ENCODE data around the gene S1PR2. TPM values are rescaled to one million over a fixed set of nuclear protein-coding genes. Genes with fewer than 3 reads are reported as not detected.
A peak's percentile ranks its signal among the peaks of the same experiment; 100 is the strongest.
"Not testable (repeated sequence)": the region's sequence is repeated elsewhere in the genome, so short reads cannot be mapped to it uniquely, and the experiment has no call there.

The S1PR2 gene
- total RNA-seq, 4 donors from 2014 or later, result 3.9 to 9.9 (median 8.6) TPM

DNA sequence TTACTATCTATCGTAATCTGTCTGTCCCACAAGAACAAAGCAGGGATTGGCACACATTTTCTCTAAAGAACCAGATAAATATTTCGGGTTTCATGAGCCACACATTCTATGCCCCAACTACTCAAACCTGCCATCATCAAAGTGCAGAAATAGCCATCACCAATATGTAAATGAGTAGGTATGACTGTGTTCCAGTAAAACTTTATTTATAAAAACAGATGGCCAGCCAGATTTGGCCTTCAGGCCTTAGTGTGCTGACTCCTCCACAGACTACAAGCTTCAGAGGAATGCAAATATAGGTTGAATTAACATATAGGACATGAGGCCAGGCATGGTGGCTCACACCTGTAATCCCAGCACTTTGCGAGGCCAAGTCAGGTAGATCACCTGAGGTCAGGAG lies 27.4 kb downstream of the S1PR2 start:
- Histone ChIP-seq H3K9me3 (peaks cover 3% of the 10 kb centered on the region), H3K27me3 (no peaks in the 10 kb centered on the region), H3K4me1 (no peaks in the 10 kb centered on the region), H3K36me3 (no peaks in the 10 kb centered on the region), H3K4me3 (no peak overlapping the region), H3K27ac (no peak overlapping the region)
- 94% methylated on average over 3 of the region's 3 CpGs for WGBS
- no peak for DNase-seq (ENCODE audit: low spot score in 2 of 2)
- TF ChIP-seq EP300 (IDR thresholded peaks at IDR 0.05), result no peak

DNA sequence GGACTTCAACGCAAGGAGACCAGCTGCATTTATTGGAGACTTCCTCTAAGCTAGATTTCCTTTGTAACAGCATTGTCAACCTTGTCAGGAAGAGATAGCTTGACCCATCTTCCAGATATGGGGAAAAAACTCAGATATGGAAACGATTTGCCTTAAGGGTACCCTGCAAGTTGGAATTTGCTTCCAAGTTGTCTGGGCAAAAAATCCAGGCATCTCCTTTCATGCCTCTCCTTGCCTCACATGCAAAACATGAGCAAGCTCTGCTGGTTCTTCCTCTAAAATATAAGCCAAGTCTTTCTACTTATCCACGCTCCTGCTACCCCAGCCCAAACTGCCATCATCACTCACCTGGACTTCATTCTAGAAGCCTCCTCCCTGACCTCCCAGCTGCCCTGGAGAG lies 30.0 kb downstream of the S1PR2 start:
- TF ChIP-seq, protein P1, sequence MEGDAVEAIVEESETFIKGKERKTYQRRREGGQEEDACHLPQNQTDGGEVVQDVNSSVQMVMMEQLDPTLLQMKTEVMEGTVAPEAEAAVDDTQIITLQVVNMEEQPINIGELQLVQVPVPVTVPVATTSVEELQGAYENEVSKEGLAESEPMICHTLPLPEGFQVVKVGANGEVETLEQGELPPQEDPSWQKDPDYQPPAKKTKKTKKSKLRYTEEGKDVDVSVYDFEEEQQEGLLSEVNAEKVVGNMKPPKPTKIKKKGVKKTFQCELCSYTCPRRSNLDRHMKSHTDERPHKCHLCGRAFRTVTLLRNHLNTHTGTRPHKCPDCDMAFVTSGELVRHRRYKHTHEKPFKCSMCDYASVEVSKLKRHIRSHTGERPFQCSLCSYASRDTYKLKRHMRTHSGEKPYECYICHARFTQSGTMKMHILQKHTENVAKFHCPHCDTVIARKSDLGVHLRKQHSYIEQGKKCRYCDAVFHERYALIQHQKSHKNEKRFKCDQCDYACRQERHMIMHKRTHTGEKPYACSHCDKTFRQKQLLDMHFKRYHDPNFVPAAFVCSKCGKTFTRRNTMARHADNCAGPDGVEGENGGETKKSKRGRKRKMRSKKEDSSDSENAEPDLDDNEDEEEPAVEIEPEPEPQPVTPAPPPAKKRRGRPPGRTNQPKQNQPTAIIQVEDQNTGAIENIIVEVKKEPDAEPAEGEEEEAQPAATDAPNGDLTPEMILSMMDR (IDR thresholded peaks at IDR 0.05), result no peak
- TF ChIP-seq EP300 (IDR thresholded peaks at IDR 0.05) (no peak), POLR2A (IDR thresholded peaks at IDR 0.05) (no peak), POLR2AphosphoS5 (IDR thresholded peaks at IDR 0.05) (no peak)
- no peak for DNase-seq (ENCODE audit: low spot score in 2 of 2)
- H3K4me3 ChIP-seq, result no peak overlapping the region
- H3K4me1 ChIP-seq, result no peaks in the 10 kb centered on the region
- H3K27ac ChIP-seq, result no peak overlapping the region
- no peaks in the 10 kb centered on the region for H3K9me3 ChIP-seq
- H3K27me3 ChIP-seq, result no peaks in the 10 kb centered on the region
- 51% methylated on average over 3 of the region's 3 CpGs for WGBS
- no peaks in the 10 kb centered on the region for H3K36me3 ChIP-seq

DNA sequence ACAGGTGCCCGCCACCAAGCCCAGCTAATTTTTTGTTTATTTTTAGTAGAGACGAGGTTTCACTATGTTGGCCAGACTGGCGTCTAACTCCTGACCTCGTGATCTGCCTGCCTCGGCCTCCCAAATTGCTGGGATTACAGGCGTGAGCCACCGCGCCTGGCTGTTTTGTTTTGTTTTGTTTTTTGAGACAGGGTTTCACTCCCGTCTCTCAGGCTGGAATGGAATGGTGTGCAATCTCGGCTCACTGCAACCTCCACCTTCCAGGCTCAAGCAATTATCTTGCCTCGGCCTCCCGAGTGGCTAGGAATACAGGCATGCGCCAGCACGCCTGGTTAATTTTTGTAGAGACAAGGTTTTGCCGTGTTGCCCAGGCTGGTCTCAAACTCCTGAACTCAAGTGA lies 31.0 kb downstream of the S1PR2 start:
- WGBS, result 84% methylated on average over 15 of the region's 15 CpGs

DNA sequence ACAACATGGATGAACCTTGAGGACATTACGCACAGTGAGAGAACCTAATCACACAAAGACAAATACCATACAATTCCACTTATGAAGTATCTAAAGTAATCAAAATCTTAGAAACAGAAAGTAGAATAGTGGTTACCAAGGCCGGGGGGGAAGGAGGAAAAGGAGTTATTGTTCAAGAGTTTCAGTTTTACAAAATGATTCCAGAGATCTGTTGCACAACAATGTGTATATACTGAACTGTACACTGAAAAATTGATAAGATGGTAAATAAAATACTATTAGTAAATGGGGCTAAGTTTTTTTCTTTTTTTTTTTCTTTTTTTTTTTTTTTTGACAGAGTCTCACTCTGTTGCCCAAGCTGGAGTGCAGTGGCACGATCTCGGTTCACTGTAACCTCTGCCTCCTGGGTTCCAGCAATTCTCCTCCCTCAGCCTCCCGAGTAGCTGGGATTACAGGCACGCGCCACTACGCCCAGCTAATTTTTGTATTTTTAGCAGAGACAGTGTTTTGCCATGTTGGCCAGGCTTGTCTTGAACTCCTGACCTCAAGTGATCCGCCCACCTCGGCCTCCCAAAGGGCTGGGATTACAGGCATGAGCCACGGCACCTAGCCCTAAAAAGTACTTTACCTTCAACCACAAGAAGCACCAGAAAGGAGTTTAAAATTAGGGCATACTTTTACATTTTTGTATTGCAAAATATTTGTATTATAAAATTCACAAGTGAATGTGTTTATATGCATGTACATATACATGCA lies 32.1 kb downstream of the S1PR2 start:
- WGBS, result 49% methylated on average over 11 of the region's 11 CpGs
- H3K9me3 ChIP-seq; H3K4me3 ChIP-seq; H3K4me1 ChIP-seq; H3K27ac ChIP-seq; H3K36me3 ChIP-seq; DNase-seq (ENCODE audit: low spot score in 2 of 2); H3K27me3 ChIP-seq: not testable (repeated sequence)

More for the DNA sequence above, 31.0 kb downstream of the S1PR2 start:
- H3K36me3 ChIP-seq; H3K4me1 ChIP-seq; H3K4me3 ChIP-seq; H3K27ac ChIP-seq; DNase-seq (ENCODE audit: low spot score in 2 of 2); H3K9me3 ChIP-seq; H3K27me3 ChIP-seq: not testable (repeated sequence)

DNA sequence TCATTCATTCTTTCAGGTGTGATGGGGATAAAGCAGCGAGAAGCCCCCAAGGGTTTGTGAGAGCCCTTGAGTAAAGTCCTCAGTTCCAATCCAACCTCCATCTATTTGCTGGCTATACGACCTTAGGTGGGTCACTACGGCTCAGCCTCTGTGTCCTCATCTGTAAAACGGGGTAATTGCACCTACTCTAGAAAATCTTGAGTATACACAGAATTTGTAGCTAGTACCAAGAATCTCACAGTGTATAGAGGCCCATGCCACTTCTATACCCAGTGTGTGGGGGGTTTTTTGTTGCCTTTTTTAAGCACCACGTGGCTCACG lies 36.0 kb downstream of the S1PR2 start:
- H3K4me3 ChIP-seq, result peak overlapping the region; percentile 65
- no peaks in the 10 kb centered on the region for H3K36me3 ChIP-seq
- H3K27me3 ChIP-seq, result no peaks in the 10 kb centered on the region
- H3K4me1 ChIP-seq, result peaks cover 33% of the 10 kb centered on the region
- TF ChIP-seq POLR2AphosphoS5 (IDR thresholded peaks at IDR 0.05) (no peak), POLR2A (IDR thresholded peaks at IDR 0.05) (no peak), EP300 (IDR thresholded peaks at IDR 0.05) (no peak)
- TF ChIP-seq, protein P1 (IDR thresholded peaks at IDR 0.05), result no peak
- H3K9me3 ChIP-seq, result no peaks in the 10 kb centered on the region
- DNase-seq (ENCODE audit: low spot score in 2 of 2), result no peak
- peak overlapping the region; percentile 85 for H3K27ac ChIP-seq
- 26% methylated on average over 6 of the region's 6 CpGs for WGBS

DNA sequence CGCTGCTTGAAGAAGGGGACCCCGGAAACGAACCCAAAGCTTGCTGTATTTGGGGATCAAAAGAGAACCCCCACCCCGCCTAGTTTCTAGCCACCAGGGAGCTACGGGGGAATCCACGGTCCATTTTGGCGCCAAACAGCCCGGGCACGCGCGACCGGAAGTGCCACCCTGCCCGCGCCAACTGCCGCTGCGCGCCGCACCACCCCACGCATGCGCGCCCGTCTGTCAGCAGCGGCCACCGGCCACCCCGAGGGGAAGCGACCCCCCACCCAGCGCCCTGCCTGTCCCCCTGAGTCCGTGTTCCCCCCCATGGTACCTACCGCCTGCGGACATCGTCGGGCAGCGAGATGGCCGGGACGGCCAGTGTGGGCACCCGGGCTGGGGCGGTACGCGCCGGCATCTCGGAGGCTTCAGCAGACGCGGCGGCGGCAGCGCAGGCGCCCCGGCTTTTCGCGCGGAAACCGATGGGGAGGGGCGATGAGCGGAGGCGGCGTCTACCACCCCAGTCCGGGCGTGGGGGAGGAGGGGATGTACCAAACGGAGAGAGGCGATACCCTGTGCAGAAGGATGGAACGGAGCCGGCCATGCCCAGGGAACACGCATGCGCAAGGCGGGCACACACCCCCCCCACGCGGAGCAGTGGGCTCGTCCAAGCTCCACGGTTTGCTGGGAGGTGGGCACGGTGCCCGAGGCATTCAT lies 36.5 kb downstream of the S1PR2 start, which contains the start of gene DNMT1:
Gene DNMT1 (minus strand): TSS at position 454 of the 699 bp plus-strand sequence. CDS start 54 bp downstream, at position 400.
- TF ChIP-seq POLR2A (IDR thresholded peaks at IDR 0.05), result peak in 1 of 2 donors; percentile 41
- TF ChIP-seq POLR2AphosphoS5 (IDR thresholded peaks at IDR 0.05), result peak in 1 of 3 donors; percentile 74
- TF ChIP-seq, protein P1 (IDR thresholded peaks at IDR 0.05), result no peak
- no peak for TF ChIP-seq EP300 (IDR thresholded peaks at IDR 0.05)
- Histone ChIP-seq H3K4me1 (peaks cover 33% of the 10 kb centered on the region), H3K4me3 (peak within 1 kb of the TSS; percentile 65), H3K27me3 (no peaks in the 10 kb centered on the region), H3K27ac (peak within 1 kb of the TSS; percentile 85), H3K36me3 (no peaks in the 10 kb centered on the region), H3K9me3 (no peaks in the 10 kb centered on the region)
- WGBS, result under 1% methylated on average over 18 of the region's 71 CpGs
- peak; percentile 97 to 98 for DNase-seq (ENCODE audit: low spot score in 2 of 2)

All from suprapubic skin (tissue), 4 donors.